ENCODE measurements around the gene POLDIP2. TPM values are rescaled to one million over a fixed set of nuclear protein-coding genes. Genes with fewer than 3 reads are reported as not detected.

The POLDIP2 gene
- total and polyA plus RNA-seq, 2 donors (not counting 1 experiment from before 2014, with no cell fraction given), result 30.2 to 35.7 TPM

GRCh38 chr17:28390984-28391383 is 33.7 kb upstream of the POLDIP2 start:
- no peak overlapping the region for H3K4me3 ChIP-seq (ENCODE audit: control extremely low read depth in 1 of 5, extremely low read depth in 1 of 5, insufficient read depth in 1 of 5, low read depth in 2 of 5, low read length in 4 of 5)
- no peaks in the 10 kb centered on the region for H3K9me3 Mint-ChIP-seq (ENCODE audit: insufficient read depth)
- no peak for ATAC-seq (ENCODE audit: low read depth)
- H3K79me2 ChIP-seq (ENCODE audit: control insufficient read depth, insufficient read depth, low read length), result no peaks in the 10 kb centered on the region
- no peaks in the 10 kb centered on the region for H3K9me3 ChIP-seq (ENCODE audit: control extremely low read depth in 1 of 3, control insufficient read depth in 2 of 3, insufficient read depth in 1 of 3, low read length in 2 of 3)
- intact Hi-C loops (cut with micrococcal nuclease), result no loop called here
- H3K9ac ChIP-seq (ENCODE audit: low read length), result no peak overlapping the region
- WGBS (ENCODE audit: insufficient coverage), result no CpG with 5 or more reads among the region's 1 CpG
- DNase-seq, result no peak
- no peak overlapping the region for H3K4me2 ChIP-seq (replicated peaks; ENCODE audit: low read depth, low read length, poor library complexity, severe bottlenecking)
- ChIA-PET POLR2A (no interaction called here), CTCF (interaction anchor here (2.6 kb wide), 1 partner anchor 25 kb away, joined by 6 read pairs; no protein-coding TSS in a partner anchor)
- peaks cover 0 to 3% (median 0%) of the 10 kb centered on the region in 4 experiments for H3K27me3 ChIP-seq (replicated peaks in 1 of 4; ENCODE audit: control extremely low read depth in 1 of 4, control insufficient read depth in 3 of 4, insufficient read depth in 4 of 4, low read length in 3 of 4)
- no peak overlapping the region for H3K27ac ChIP-seq (ENCODE audit: low read length in 2 of 2)
- H3K4me3 Mint-ChIP-seq, result no peak overlapping the region
- no peak for TF ChIP-seq EZH2 (IDR thresholded peaks at IDR 0.05; ENCODE audit: borderline replicate concordance, insufficient read depth, low read depth, low read length, poor library complexity, severe bottlenecking)
- no peak for TF ChIP-seq CTCF (IDR thresholded peaks at IDR 0.05)
- H3K27ac Mint-ChIP-seq, result no peak overlapping the region
- no peaks in the 10 kb centered on the region for H3K4me1 Mint-ChIP-seq
- H3K27me3 Mint-ChIP-seq, result no peaks in the 10 kb centered on the region
- no peak overlapping the region for H2AFZ ChIP-seq (ENCODE audit: insufficient read depth, low read depth, low read length, poor library complexity, severe bottlenecking)
- H3K4me1 ChIP-seq (ENCODE audit: control insufficient read depth in 2 of 2, insufficient read depth in 2 of 2, low read length in 2 of 2), result no peaks in the 10 kb centered on the region
- peaks cover 3 to 44% of the 10 kb centered on the region in 2 experiments for H3K36me3 ChIP-seq (replicated peaks in 1 of 2; ENCODE audit: control extremely low read depth in 1 of 2, control insufficient read depth in 1 of 2, extremely low read depth in 1 of 2, insufficient read depth in 2 of 2, low read length in 1 of 2)
- no peaks in the 10 kb centered on the region for H4K20me1 ChIP-seq (ENCODE audit: control insufficient read depth, insufficient read depth, low read length, poor library complexity, severe bottlenecking)

- Mint-ChIP-seq H3K27me3 (no peaks in the 10 kb centered on the region), H3K4me1 (peaks cover under 1% of the 10 kb centered on the region), H3K9me3 (ENCODE audit: insufficient read depth) (no peaks in the 10 kb centered on the region), H3K27ac (no peak overlapping the region), H3K4me3 (no peak overlapping the region)
- intact Hi-C loops (cut with micrococcal nuclease), result no loop called here
- DNase-seq, result no peak
- Histone ChIP-seq H3K9ac (ENCODE audit: low read length) (no peak overlapping the region), H3K27me3 (replicated peaks in 1 of 4; ENCODE audit: control extremely low read depth in 1 of 4, control insufficient read depth in 3 of 4, insufficient read depth in 4 of 4, low read length in 3 of 4) (peaks cover 0 to 6% (median 0%) of the 10 kb centered on the region in 4 experiments), H3K4me1 (ENCODE audit: control insufficient read depth in 2 of 2, insufficient read depth in 2 of 2, low read length in 2 of 2) (peaks cover under 1% of the 10 kb centered on the region in 2 donors), H3K4me2 (replicated peaks; ENCODE audit: low read depth, low read length, poor library complexity, severe bottlenecking) (no peak overlapping the region), H4K20me1 (ENCODE audit: control insufficient read depth, insufficient read depth, low read length, poor library complexity, severe bottlenecking) (no peaks in the 10 kb centered on the region), H3K4me3 (ENCODE audit: control extremely low read depth in 1 of 5, extremely low read depth in 1 of 5, insufficient read depth in 1 of 5, low read depth in 2 of 5, low read length in 4 of 5) (no peak overlapping the region), H2AFZ (ENCODE audit: insufficient read depth, low read depth, low read length, poor library complexity, severe bottlenecking) (no peak overlapping the region), H3K79me2 (ENCODE audit: control insufficient read depth, insufficient read depth, low read length) (no peaks in the 10 kb centered on the region), H3K9me3 (ENCODE audit: control extremely low read depth in 1 of 3, control insufficient read depth in 2 of 3, insufficient read depth in 1 of 3, low read length in 2 of 3) (peaks cover 0 to under 1% (median 0%) of the 10 kb centered on the region in 3 donors), H3K27ac (ENCODE audit: low read length in 2 of 2) (no peak overlapping the region), H3K36me3 (replicated peaks in 1 of 2; ENCODE audit: control extremely low read depth in 1 of 2, control insufficient read depth in 1 of 2, extremely low read depth in 1 of 2, insufficient read depth in 2 of 2, low read length in 1 of 2) (peaks cover 3 to 44% of the 10 kb centered on the region in 2 experiments)
- ChIA-PET CTCF (interaction anchor here (2.6 kb wide), 1 partner anchor 26 kb away, joined by 6 read pairs; no protein-coding TSS in a partner anchor), POLR2A (no interaction called here)
- WGBS (ENCODE audit: insufficient coverage), result 100% methylated on average over 1 of the region's 2 CpGs
- TF ChIP-seq CTCF (IDR thresholded peaks at IDR 0.05) (no peak), EZH2 (IDR thresholded peaks at IDR 0.05; ENCODE audit: borderline replicate concordance, insufficient read depth, low read depth, low read length, poor library complexity, severe bottlenecking) (no peak)
- no peak for ATAC-seq (ENCODE audit: low read depth)
Measured at GRCh38 chr17:28390563-28390962, 33.2 kb upstream of the POLDIP2 start.
